GM18526 (cell line): ENCODE data around the gene NEBL.

ENCODE experiments used
- POLR2A ChIP-seq: IDR thresholded peaks from 3 replicates; pipeline ENCODE4 v1.6.1; 2011; ENCODE audit not compliant: insufficient read length; ENCODE audit errors: extremely low read depth

The NEBL gene

GRCh38 chr10:20887706-20888555 is 9.2 kb downstream of the NEBL start:
- no peak for TF ChIP-seq POLR2A

- TF ChIP-seq POLR2A: no peak
Measured at GRCh38 chr10:20885678-20886077, 11.4 kb downstream of the NEBL start.

- no peak for TF ChIP-seq POLR2A
Measured at GRCh38 chr10:20883552-20883951, 13.6 kb downstream of the NEBL start.

- no peak for TF ChIP-seq POLR2A
Measured at GRCh38 chr10:20882091-20882490, 15.0 kb downstream of the NEBL start.

- no peak for TF ChIP-seq POLR2A
Measured at GRCh38 chr10:20879136-20879535, 18.0 kb downstream of the NEBL start.

GRCh38 chr10:20877986-20878983 is 18.8 kb downstream of the NEBL start:
- no peak for TF ChIP-seq POLR2A

GRCh38 chr10:20877554-20877953 is 19.6 kb downstream of the NEBL start:
- TF ChIP-seq POLR2A: no peak

GRCh38 chr10:20874261-20874660 is 22.9 kb downstream of the NEBL start:
- TF ChIP-seq POLR2A: no peak

- no peak for TF ChIP-seq POLR2A
Measured at GRCh38 chr10:20871970-20872369, 25.1 kb downstream of the NEBL start.

GRCh38 chr10:20870834-20871233 is 26.3 kb downstream of the NEBL start:
- no peak for TF ChIP-seq POLR2A

GRCh38 chr10:20863008-20863407 is 34.1 kb downstream of the NEBL start:
- no peak for TF ChIP-seq POLR2A

- TF ChIP-seq POLR2A: no peak
Measured at GRCh38 chr10:20858292-20859124, 38.6 kb downstream of the NEBL start.

- no peak for TF ChIP-seq POLR2A
Measured at GRCh38 chr10:20856484-20856883, 40.6 kb downstream of the NEBL start.

GRCh38 chr10:20855398-20856038 is 41.6 kb downstream of the NEBL start:
- TF ChIP-seq POLR2A: no peak
